Measurements from ENCODE around the gene RHBDD2. TPM values are rescaled to one million over a fixed set of nuclear protein-coding genes. Genes with fewer than 3 reads are reported as not detected.
A peak's percentile ranks its signal among the peaks of the same experiment; 100 is the strongest.

RHBDD2 gene
- total and polyA plus RNA-seq, 12 donors = 123 to 575 (median 228) TPM

GRCh38 chr7:75915416-75916156 is 36.8 kb downstream of the RHBDD2 start:
- H3K27ac ChIP-seq = peak overlapping the region; percentile 85 to 97 (median 94)
- H3K36me3 ChIP-seq (replicated peaks in 1 of 2) = no peaks in the 10 kb centered on the region
- peaks cover 25 to 53% of the 10 kb centered on the region in 2 donors for H3K4me1 ChIP-seq (replicated peaks in 1 of 2)
- TF ChIP-seq CTCF (IDR thresholded peaks at IDR 0.05) = no peak
- TF ChIP-seq POLR2A (IDR thresholded peaks at IDR 0.05) = peak in 1 of 2 donors; percentile 44
- peak overlapping the region in 3 of 4 donors; percentile 80 to 88 (median 84) for H3K4me3 ChIP-seq
- intact Hi-C loops (cut with DNase I) = loop anchor here (5.0 to 10.0 kb wide), 2 partner anchors 72 to 79 kb away; partner anchors contain the start of gene TMEM120A (in 1 of the 2)
- 0 to 2% (median 1%) methylated on average over 19 to 32 of the region's 32 CpGs for WGBS, 4 donors
- no peaks in the 10 kb centered on the region for H3K27me3 ChIP-seq
- H3K9me3 ChIP-seq (replicated peaks in 1 of 3) = no peaks in the 10 kb centered on the region
- DNase-seq = peak; percentile 45 to 73 (median 58)

- Histone ChIP-seq H3K9me3 (replicated peaks in 1 of 3) (no peaks in the 10 kb centered on the region), H3K4me3 (peak overlapping the region in 2 of 4 donors; percentile 84 to 88), H3K27ac (peak overlapping the region; percentile 85 to 97 (median 94)), H3K4me1 (replicated peaks in 1 of 2) (peaks cover 32 to 60% of the 10 kb centered on the region in 2 donors), H3K27me3 (no peaks in the 10 kb centered on the region), H3K36me3 (replicated peaks in 1 of 2) (no peaks in the 10 kb centered on the region)
- WGBS, 4 donors = 25 to 34% (median 32%) methylated on average over 4 to 5 of the region's 5 CpGs
- intact Hi-C loops (cut with DNase I) = loop anchor here (5.0 to 10.0 kb wide), 2 partner anchors 71 to 79 kb away; partner anchors contain the start of gene TMEM120A (in 1 of the 2)
- no peak for DNase-seq
- TF ChIP-seq CTCF (IDR thresholded peaks at IDR 0.05) (no peak), POLR2A (IDR thresholded peaks at IDR 0.05) (no peak)
Measured at GRCh38 chr7:75916259-75916658, 37.4 kb downstream of the RHBDD2 start.

GRCh38 chr7:75916685-75917634 is 38.1 kb downstream of the RHBDD2 start:
- WGBS, 4 donors = 46 to 59% (median 51%) methylated on average over 11 of the region's 11 CpGs
- peaks cover 33 to 65% of the 10 kb centered on the region in 2 donors for H3K4me1 ChIP-seq (replicated peaks in 1 of 2)

More at GRCh38 chr7:75916685-75917634, 38.1 kb downstream of the RHBDD2 start:
- Histone ChIP-seq H3K9me3 (replicated peaks in 1 of 3) (no peaks in the 10 kb centered on the region), H3K36me3 (replicated peaks in 1 of 2) (no peaks in the 10 kb centered on the region), H3K27me3 (no peaks in the 10 kb centered on the region), H3K27ac (peak overlapping the region; percentile 85 to 97 (median 94)), H3K4me3 (peak overlapping the region in 1 of 4 donors; percentile 84)
- TF ChIP-seq POLR2A (IDR thresholded peaks at IDR 0.05) (no peak), CTCF (IDR thresholded peaks at IDR 0.05) (no peak)
- intact Hi-C loops (cut with DNase I) = loop anchor here (5.0 to 10.0 kb wide), 2 partner anchors 70 to 78 kb away; partner anchors contain the start of gene TMEM120A (in 1 of the 2)
- peak in 1 of 7 donors; percentile 52 for DNase-seq
